Cardiac muscle cell (in vitro differentiated cells and primary cell): ENCODE measurements around the gene TAF8. TPM values are rescaled to one million over a fixed set of nuclear protein-coding genes. Genes with fewer than 3 reads are reported as not detected.

Source experiments
- DNase-seq, 2 donors: peaks; one replicate each; pipeline versions ENCODE4 v3.0.0 to v3.0.0-alpha.2; 2010 to 2017; ENCODE audit warnings: low read depth in 1 of 2, low spot score in 1 of 2
- H3K27ac ChIP-seq: fragments of 200-600 bp; sonication (generic); 2 replicates; pipeline ENCODE4 v1.5.1; 2016
- H3K27me3 ChIP-seq: fragments of 200-600 bp; sonication (generic); 2 replicates; pipeline ENCODE4 v1.6.0; 2016; ENCODE audit warnings: control low read depth
- H3K36me3 ChIP-seq: fragments of 200-600 bp; sonication (generic); 2 replicates; pipeline ENCODE4 v1.5.1; 2016; ENCODE audit warnings: control low read depth
- H3K4me1 ChIP-seq: fragments of 200-600 bp; sonication (generic); 2 replicates; pipeline ENCODE4 v1.8.1; 2017; ENCODE audit warnings: low read depth, mild to moderate bottlenecking, mixed run types
- H3K4me3 ChIP-seq: fragments of 200-600 bp; sonication (generic); 2 replicates; pipeline ENCODE4 v1.5.1; 2016; ENCODE audit warnings: mild to moderate bottlenecking
- H3K9me3 ChIP-seq: fragments of 200-600 bp; sonication (generic); 2 replicates; pipeline ENCODE4 v1.5.1; 2017; ENCODE audit warnings: low read depth, mild to moderate bottlenecking, control low read depth
- polyA plus RNA-seq: library from polyadenylated mRNA; unstranded; fragments of >200 nt; fragmentation: Nextera tagmentation; extraction: Ambion mirVana; gene quantifications from 2 replicates; pipeline ENCODE4 v1.2.1, GENCODE V29; 2016
- total RNA-seq: library from RNA; depleted of rRNA; stranded (reverse); fragments of >200 nt; gene quantifications from 2 replicates; pipeline ENCODE4 v1.2.3, GENCODE V29; 2016
- TF ChIP-seq, protein P1 (sequence below): IDR thresholded peaks from 2 replicates; pipeline ENCODE4 v1.5.1; 2012; ENCODE audit warnings: low read depth, mild to moderate bottlenecking, low read length

Gene TAF8
- total and polyA plus RNA-seq, 2 experiments from 2014 or later = 18.3 to 31.6 TPM

GRCh38 chr6:42084889-42085288, 34.6 kb downstream of the TAF8 start:
- Histone ChIP-seq H3K36me3 (no peaks in the 10 kb centered on the region), H3K4me3 (no peak overlapping the region), H3K27me3 (no peaks in the 10 kb centered on the region), H3K27ac (no peak overlapping the region), H3K4me1 (no peaks in the 10 kb centered on the region), H3K9me3 (no peaks in the 10 kb centered on the region)
- TF ChIP-seq, protein P1, sequence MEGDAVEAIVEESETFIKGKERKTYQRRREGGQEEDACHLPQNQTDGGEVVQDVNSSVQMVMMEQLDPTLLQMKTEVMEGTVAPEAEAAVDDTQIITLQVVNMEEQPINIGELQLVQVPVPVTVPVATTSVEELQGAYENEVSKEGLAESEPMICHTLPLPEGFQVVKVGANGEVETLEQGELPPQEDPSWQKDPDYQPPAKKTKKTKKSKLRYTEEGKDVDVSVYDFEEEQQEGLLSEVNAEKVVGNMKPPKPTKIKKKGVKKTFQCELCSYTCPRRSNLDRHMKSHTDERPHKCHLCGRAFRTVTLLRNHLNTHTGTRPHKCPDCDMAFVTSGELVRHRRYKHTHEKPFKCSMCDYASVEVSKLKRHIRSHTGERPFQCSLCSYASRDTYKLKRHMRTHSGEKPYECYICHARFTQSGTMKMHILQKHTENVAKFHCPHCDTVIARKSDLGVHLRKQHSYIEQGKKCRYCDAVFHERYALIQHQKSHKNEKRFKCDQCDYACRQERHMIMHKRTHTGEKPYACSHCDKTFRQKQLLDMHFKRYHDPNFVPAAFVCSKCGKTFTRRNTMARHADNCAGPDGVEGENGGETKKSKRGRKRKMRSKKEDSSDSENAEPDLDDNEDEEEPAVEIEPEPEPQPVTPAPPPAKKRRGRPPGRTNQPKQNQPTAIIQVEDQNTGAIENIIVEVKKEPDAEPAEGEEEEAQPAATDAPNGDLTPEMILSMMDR = no peak
- no peak for DNase-seq

GRCh38 chr6:42086046-42087035, 36.0 kb downstream of the TAF8 start:
- TF ChIP-seq, protein P1 = peak; percentile 19
- H3K4me1 ChIP-seq = no peaks in the 10 kb centered on the region
- no peaks in the 10 kb centered on the region for H3K27me3 ChIP-seq
- H3K36me3 ChIP-seq = no peaks in the 10 kb centered on the region
- no peaks in the 10 kb centered on the region for H3K9me3 ChIP-seq
- no peak overlapping the region for H3K4me3 ChIP-seq
- DNase-seq = no peak
- no peak overlapping the region for H3K27ac ChIP-seq

GRCh38 chr6:42088101-42088591, 37.8 kb downstream of the TAF8 start:
- DNase-seq = peak in 1 of 2 donors; percentile 31
- TF ChIP-seq, protein P1 = no peak

DNA sequence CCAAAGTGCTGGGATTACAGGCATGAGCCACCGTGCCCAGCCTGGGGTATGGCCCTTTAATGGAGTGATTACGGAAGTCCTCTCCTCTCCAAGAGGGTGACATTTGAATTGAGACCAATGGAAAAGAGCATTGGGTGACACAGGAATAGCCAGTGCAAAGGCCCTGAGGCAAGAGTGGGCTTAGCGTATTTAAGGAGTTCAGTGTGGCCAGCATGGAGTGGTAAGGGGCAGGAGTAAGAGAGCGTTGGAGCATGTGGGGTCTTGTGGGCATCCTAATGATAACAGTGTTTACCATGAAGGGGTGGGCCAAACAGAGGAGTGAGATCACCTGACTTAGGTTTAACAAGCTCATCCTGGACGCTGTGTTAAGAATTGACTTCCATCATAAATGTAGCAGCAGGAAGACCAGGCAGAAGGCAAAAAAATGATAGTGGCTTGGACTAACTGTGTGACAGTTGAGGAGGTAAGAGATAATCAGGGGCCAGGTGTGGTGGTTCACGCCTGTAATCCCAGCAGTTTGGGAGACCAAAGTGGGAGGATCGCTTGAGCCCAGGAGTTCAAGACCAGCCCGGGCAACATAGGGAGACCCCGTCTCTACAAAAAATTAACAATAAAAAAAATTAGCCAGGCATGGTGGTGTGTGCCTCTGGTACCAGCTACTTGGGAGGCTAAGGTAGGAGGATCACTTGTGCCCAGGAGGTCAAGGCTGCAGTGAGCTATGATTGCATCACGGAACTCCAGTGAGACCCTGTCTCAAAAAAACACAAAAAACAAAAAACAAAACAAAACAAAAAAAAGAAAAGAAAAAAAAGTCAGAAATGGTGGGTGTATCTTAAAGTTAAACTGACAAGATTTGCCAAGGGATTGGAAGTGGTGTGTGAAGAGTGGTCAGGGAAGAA, 40.7 kb downstream of the TAF8 start:
- Histone ChIP-seq H3K4me3 (no peak overlapping the region), H3K9me3 (no peaks in the 10 kb centered on the region), H3K27ac (no peak overlapping the region), H3K36me3 (no peaks in the 10 kb centered on the region), H3K4me1 (peaks cover 4% of the 10 kb centered on the region), H3K27me3 (no peaks in the 10 kb centered on the region)
- TF ChIP-seq, protein P1 = no peak
- DNase-seq = no peak

More at GRCh38 chr6:42088101-42088591, 37.8 kb downstream of the TAF8 start:
- H3K9me3 ChIP-seq = no peaks in the 10 kb centered on the region
- H3K4me3 ChIP-seq = no peak overlapping the region
- H3K27me3 ChIP-seq = no peaks in the 10 kb centered on the region
- no peaks in the 10 kb centered on the region for H3K36me3 ChIP-seq
- no peak overlapping the region for H3K27ac ChIP-seq
- no peaks in the 10 kb centered on the region for H3K4me1 ChIP-seq

GRCh38 chr6:42091718-42092023, 41.3 kb downstream of the TAF8 start:
- no peak for DNase-seq
- Histone ChIP-seq H3K4me1 (peaks cover 4% of the 10 kb centered on the region), H3K27me3 (no peaks in the 10 kb centered on the region), H3K27ac (no peak overlapping the region), H3K4me3 (no peak overlapping the region), H3K9me3 (no peaks in the 10 kb centered on the region), H3K36me3 (no peaks in the 10 kb centered on the region)
- TF ChIP-seq, protein P1 = no peak
